GM03348 (cell line): ENCODE measurements around the gene HEATR9.
A peak's percentile ranks its signal among the peaks of the same experiment; 100 is the strongest.

Experiments used
- DNase-seq: peaks from one replicate; pipeline ENCODE4 v3.0.0; 2012; ENCODE audit warnings: low spot score

Gene HEATR9

GRCh38 chr17:35808240-35808961 is 60.3 kb downstream of the HEATR9 start:
- DNase-seq = no peak

GRCh38 chr17:35807371-35808144 is 61.1 kb downstream of the HEATR9 start:
- DNase-seq = peak; percentile 50
